Neural cell (in vitro differentiated cells): ENCODE data around the gene UQCC3.

ENCODE experiments used
- CTCF ChIP-seq: fragments of 450-650 bp; IDR thresholded peaks from 2 replicates; pipeline ENCODE4 v1.5.1; 2014; ENCODE audit warnings: antibody characterized with exemption, mild to moderate bottlenecking, moderate library complexity; ENCODE audit not compliant: poor library complexity, severe bottlenecking
- EP300 ChIP-seq: fragments of 450-650 bp; conservative IDR thresholded peaks from 2 replicates; pipeline ENCODE4 v1.6.1; 2014; ENCODE audit warnings: antibody characterized with exemption, mild to moderate bottlenecking, moderate library complexity; ENCODE audit not compliant: poor library complexity, severe bottlenecking
- REST ChIP-seq: IDR thresholded peaks from 2 replicates; pipeline ENCODE4 v1.6.1; 2012; ENCODE audit warnings: borderline replicate concordance
- SMC3 ChIP-seq: fragments of 450-650 bp; conservative IDR thresholded peaks from 2 replicates; pipeline ENCODE4 v1.6.1; 2014; ENCODE audit warnings: antibody characterized with exemption, mild to moderate bottlenecking, moderate library complexity; ENCODE audit not compliant: poor library complexity
- TAF1 ChIP-seq: IDR thresholded peaks from 2 replicates; pipeline ENCODE4 v1.6.1; 2012; ENCODE audit warnings: low read depth

GRCh38 chr11:62719302-62719978, 48.0 kb downstream of the UQCC3 start:
- TF ChIP-seq CTCF (no peak), REST (no peak), TAF1 (no peak), SMC3 (no peak), EP300 (no peak)
